K562 (cell line): ENCODE results near the gene CRYBA1. TPM values are rescaled to one million over a fixed set of nuclear protein-coding genes. Genes with fewer than 3 reads are reported as not detected.
A peak's percentile ranks its signal among the peaks of the same experiment; 100 is the strongest.

ENCODE experiments used
- ARID1B ChIP-seq: fragments of 450-650 bp; IDR thresholded peaks from 2 replicates; pipeline ENCODE4 v1.6.1; 2016; ENCODE audit warnings: antibody characterized with exemption, mild to moderate bottlenecking, inconsistent platforms
- ATF2 ChIP-seq: sonication (generic); formaldehyde crosslinking; IDR thresholded peaks from 2 replicates; pipeline ENCODE4 v1.8.1; 2022; ENCODE audit warnings: missing genetic modification reagents
- BACH1 ChIP-seq: fragments of 200-800 bp; sonication (Bioruptor generic); IDR thresholded peaks from 2 replicates; pipeline ENCODE4 v1.6.1; 2016; ENCODE audit warnings: missing genetic modification characterization, missing compliant biosample characterization
- LARP7 ChIP-seq: fragments of 450-650 bp; IDR thresholded peaks from 2 replicates; pipeline ENCODE4 v1.6.1; 2016
- MLX ChIP-seq, 2 experiments: fragments of 450-650 bp in 1 of 2; sonication (generic) in 1 of 2; formaldehyde crosslinking; conservative IDR thresholded peaks; 2 replicates each; pipeline versions ENCODE4 v1.4.0 to v1.8.1; 2020 to 2022; ENCODE audit warnings: mild to moderate bottlenecking in 1 of 2, missing genetic modification reagents in 1 of 2
- NFYB ChIP-seq: IDR thresholded peaks from 2 replicates; pipeline ENCODE4 v1.6.1; 2011; ENCODE audit warnings: mild to moderate bottlenecking, moderate library complexity; ENCODE audit not compliant: insufficient read length; ENCODE audit errors: extremely low read depth
- NR2C1 ChIP-seq, 2 experiments: fragments of 450-650 bp; IDR thresholded peaks; 2 replicates each; pipeline ENCODE4 v1.6.1; 2017; ENCODE audit warnings: mild to moderate bottlenecking in 2 of 2, antibody characterized with exemption in 1 of 2, inconsistent platforms in 1 of 2, missing compliant biosample characterization in 1 of 2, missing genetic modification characterization in 1 of 2
- PRPF4 ChIP-seq: fragments of 200-400 bp; formaldehyde crosslinking; IDR thresholded peaks from one replicate; pipeline ENCODE4 v1.6.1; 2017; ENCODE audit warnings: low read length, low read depth, mild to moderate bottlenecking; ENCODE audit not compliant: insufficient read depth, poor library complexity, severe bottlenecking
- RREB1 ChIP-seq: fragments of 250-450 bp; sonication (Bioruptor Pico); IDR thresholded peaks from 2 replicates; pipeline ENCODE4 v1.4.0; 2020
- SMARCC2 ChIP-seq: fragments of 450-650 bp; IDR thresholded peaks from 2 replicates; pipeline ENCODE4 v1.6.1; 2017; ENCODE audit warnings: antibody characterized with exemption, moderate library complexity, mild to moderate bottlenecking, low read depth
- STAT5B ChIP-seq: fragments of 250-450 bp; sonication (Bioruptor Pico); IDR thresholded peaks from 2 replicates; pipeline ENCODE4 v1.8.0; 2021; ENCODE audit warnings: mild to moderate bottlenecking, inconsistent platforms
- ZNF592 ChIP-seq: fragments of 450-650 bp; IDR thresholded peaks from 2 replicates; pipeline ENCODE4 v1.6.1; 2017; ENCODE audit warnings: antibody characterized with exemption, mild to moderate bottlenecking
- polyA plus RNA-seq, 8 experiments: library from polyadenylated mRNA; depleted of rRNA in 4 of 8; stranded (reverse) in 5 of 8; unstranded in 3 of 8; fragments of >200 nt; fragmentation: Nextera tagmentation in 2 of 8; fragmentation: Illumina TruSeq in 1 of 8; extraction: Ambion mirVana in 2 of 8; extraction: Trizol in 1 of 8; gene quantifications; 2 replicates each; pipeline versions ENCODE4 v1.2.1 to v1.2.3, GENCODE V29; 2011 to 2014; ENCODE audit warnings: inconsistent platforms in 1 of 8, missing spikeins in 1 of 8
- total RNA-seq, 7 experiments: library from RNA; depleted of rRNA in 6 of 7; stranded (reverse); fragments of >200 nt in 6 of 7; fragmentation: Illumina TruSeq in 2 of 7; extraction: Trizol in 2 of 7; gene quantifications; 2 replicates each; pipeline versions ENCODE4 v1.2.1 to v1.2.3, GENCODE V29; 2011 to 2021; ENCODE audit warnings: low replicate concordance in 1 of 7

CRYBA1 gene
- total and polyA plus RNA-seq, 9 of the 15 experiments (the other 6 are each of a cell fraction or from before 2014, with no cell fraction given) = not detected

- no peak for TF ChIP-seq RREB1
- TF ChIP-seq SMARCC2 = peak; percentile 25; the same call in 1 of the 2 replicates
- TF ChIP-seq PRPF4 = no peak
- no peak for TF ChIP-seq NFYB
- no peak for TF ChIP-seq ATF2 (CRISPR knock-in tag)
- TF ChIP-seq NR2C1 (IDR thresholded peaks at IDR 0.05) = no peak
- TF ChIP-seq NR2C1 (tag; IDR thresholded peaks at IDR 0.05) = peak; percentile 41; the same call in 1 of the 2 replicates
- TF ChIP-seq MLX (CRISPR knock-in tag; conservative IDR thresholded peaks at IDR 0.05) = no peak
- no peak; the same call in 1 of the 2 replicates for TF ChIP-seq ZNF592
- peak; percentile 78 for TF ChIP-seq ARID1B
- no peak for TF ChIP-seq STAT5B (CRISPR knock-in tag)
- TF ChIP-seq LARP7 = no peak
- peak; percentile 95 for TF ChIP-seq BACH1 (tag)
Observed at GRCh38 chr17:29237476-29238132, 9.1 kb upstream of the CRYBA1 start (continued).
